HG03097 (cell line): ENCODE measurements around the gene PRKCB.

Experiments
- ATAC-seq: cut with Tn5 transposase; IDR thresholded peaks from one replicate; pipeline ENCODE4 v1.9.1; 2021; ENCODE audit not compliant: unreplicated experiment, low FRiP score

Gene PRKCB

GRCh38 chr16:23833960-23834685 lies 1.7 kb upstream of the PRKCB start:
- ATAC-seq: no peak

- peak; percentile 8 for ATAC-seq
These were observed 258 bp downstream of the PRKCB start for GRCh38 chr16:23836078-23836403.

GRCh38 chr16:23836404-23837311 lies 875 bp downstream of the PRKCB start:
- peak; percentile 15 for ATAC-seq

- no peak for ATAC-seq
These were observed 1.9 kb downstream of the PRKCB start for GRCh38 chr16:23837553-23838308.

GRCh38 chr16:23838485-23839142 lies 2.8 kb downstream of the PRKCB start:
- ATAC-seq: no peak

- ATAC-seq: no peak
These were observed 4.5 kb downstream of the PRKCB start for GRCh38 chr16:23840310-23840709.

GRCh38 chr16:23842137-23842600 lies 6.4 kb downstream of the PRKCB start:
- no peak for ATAC-seq

GRCh38 chr16:23843143-23843542 lies 7.4 kb downstream of the PRKCB start:
- no peak for ATAC-seq

- no peak for ATAC-seq
These were observed 11.5 kb downstream of the PRKCB start for GRCh38 chr16:23847251-23847650.

- ATAC-seq: no peak
These were observed 12.2 kb downstream of the PRKCB start for GRCh38 chr16:23847948-23848347.

GRCh38 chr16:23848958-23849357 lies 13.2 kb downstream of the PRKCB start:
- ATAC-seq: no peak

GRCh38 chr16:23852794-23853562 lies 17.2 kb downstream of the PRKCB start:
- no peak for ATAC-seq

GRCh38 chr16:23855010-23855409 lies 19.2 kb downstream of the PRKCB start:
- ATAC-seq: no peak

- ATAC-seq: no peak
These were observed 20.5 kb downstream of the PRKCB start for GRCh38 chr16:23856251-23856709.

- ATAC-seq: no peak
These were observed 21.6 kb downstream of the PRKCB start for GRCh38 chr16:23857256-23857880.

GRCh38 chr16:23857881-23858269 lies 22.1 kb downstream of the PRKCB start:
- no peak for ATAC-seq

- ATAC-seq: no peak
These were observed 22.8 kb downstream of the PRKCB start for GRCh38 chr16:23858542-23858941.

- no peak for ATAC-seq
These were observed 24.0 kb downstream of the PRKCB start for GRCh38 chr16:23859713-23860269.

- ATAC-seq: no peak
These were observed 26.1 kb downstream of the PRKCB start for GRCh38 chr16:23861874-23862273.
